Effector memory CD4-positive, alpha-beta T cell (primary cell): ENCODE data around the gene TP53TG5.

Experiments used
- DNase-seq, 3 donors: peaks; one replicate each; pipeline ENCODE4 v3.0.0-alpha.2; 2020
- H3K27ac ChIP-seq: 2 replicates; pipeline ENCODE4 v1.7.0; 2013; ENCODE audit warnings: mild to moderate bottlenecking, low read length, moderate library complexity; ENCODE audit not compliant: insufficient read depth, poor library complexity, severe bottlenecking
- H3K27me3 ChIP-seq: replicated peaks from 2 replicates; pipeline ENCODE4 v1.7.0; 2013; ENCODE audit warnings: mild to moderate bottlenecking, low read length; ENCODE audit not compliant: insufficient read depth, control insufficient read depth, poor library complexity, severe bottlenecking
- H3K36me3 ChIP-seq: 2 replicates; pipeline ENCODE4 v1.7.0; 2013; ENCODE audit warnings: mild to moderate bottlenecking, low read length, moderate library complexity; ENCODE audit not compliant: control insufficient read depth, insufficient read depth
- H3K4me1 ChIP-seq: 2 replicates; pipeline ENCODE4 v1.7.0; 2013; ENCODE audit warnings: low read length, mild to moderate bottlenecking; ENCODE audit not compliant: control insufficient read depth, insufficient read depth, poor library complexity, severe bottlenecking
- H3K4me3 ChIP-seq: 2 replicates; pipeline ENCODE4 v1.7.0; 2013; ENCODE audit warnings: low read length, low read depth, mild to moderate bottlenecking; ENCODE audit not compliant: insufficient read depth, poor library complexity, severe bottlenecking
- H3K9me3 ChIP-seq: 2 replicates; pipeline ENCODE4 v1.7.0; 2013; ENCODE audit warnings: mild to moderate bottlenecking, low read length, moderate library complexity; ENCODE audit not compliant: control insufficient read depth

Gene TP53TG5

DNA sequence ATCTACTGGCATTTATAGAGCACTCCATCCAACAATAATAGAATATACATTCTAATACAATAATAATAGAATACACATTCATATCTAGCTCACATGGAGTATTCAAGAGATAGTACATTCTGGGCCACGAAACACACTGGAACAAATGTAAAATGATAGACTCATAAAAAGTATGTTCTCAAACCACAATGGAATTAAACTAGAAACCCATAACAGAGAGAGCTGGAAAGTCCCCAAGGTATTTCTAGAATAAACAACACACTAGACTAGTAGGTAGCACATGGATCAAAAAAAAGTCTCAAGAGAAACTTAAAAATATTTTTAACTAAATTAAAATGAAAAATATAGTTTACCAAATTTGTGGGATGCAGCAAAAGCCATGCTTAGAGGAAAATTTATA lies 9.1 kb upstream of the TP53TG5 start:
- no peaks in the 10 kb centered on the region for H3K9me3 ChIP-seq
- no peak overlapping the region for H3K4me3 ChIP-seq
- H3K4me1 ChIP-seq, result no peaks in the 10 kb centered on the region
- H3K27ac ChIP-seq, result no peak overlapping the region
- no peaks in the 10 kb centered on the region for H3K36me3 ChIP-seq
- no peak for DNase-seq
- no peaks in the 10 kb centered on the region for H3K27me3 ChIP-seq

DNA sequence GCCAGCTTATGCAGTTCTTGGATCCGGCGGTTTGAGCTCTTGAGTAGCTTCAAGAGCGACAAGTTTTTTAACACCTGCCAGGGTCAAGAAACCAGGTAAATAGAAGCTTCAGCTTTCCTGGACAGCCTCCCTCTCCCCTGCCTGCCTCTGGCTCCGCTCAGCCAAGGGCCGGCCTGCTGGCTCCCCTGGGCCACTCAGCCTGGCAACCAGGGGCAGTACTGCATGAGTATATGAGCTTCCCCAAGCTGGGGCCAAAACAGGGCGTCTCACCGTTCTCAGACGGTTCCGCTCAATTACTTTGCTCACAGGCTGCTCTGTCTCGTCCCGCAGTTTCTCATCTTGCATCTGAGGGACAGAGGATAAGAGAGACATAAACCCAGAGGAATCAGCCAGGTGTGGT lies 856 bp downstream of the TP53TG5 start:
- Histone ChIP-seq H3K9me3 (no peaks in the 10 kb centered on the region), H3K4me3 (no peak overlapping the region), H3K27me3 (no peaks in the 10 kb centered on the region), H3K27ac (no peak overlapping the region), H3K36me3 (peaks cover 2% of the 10 kb centered on the region), H3K4me1 (peaks cover 10% of the 10 kb centered on the region)
- no peak for DNase-seq

DNA sequence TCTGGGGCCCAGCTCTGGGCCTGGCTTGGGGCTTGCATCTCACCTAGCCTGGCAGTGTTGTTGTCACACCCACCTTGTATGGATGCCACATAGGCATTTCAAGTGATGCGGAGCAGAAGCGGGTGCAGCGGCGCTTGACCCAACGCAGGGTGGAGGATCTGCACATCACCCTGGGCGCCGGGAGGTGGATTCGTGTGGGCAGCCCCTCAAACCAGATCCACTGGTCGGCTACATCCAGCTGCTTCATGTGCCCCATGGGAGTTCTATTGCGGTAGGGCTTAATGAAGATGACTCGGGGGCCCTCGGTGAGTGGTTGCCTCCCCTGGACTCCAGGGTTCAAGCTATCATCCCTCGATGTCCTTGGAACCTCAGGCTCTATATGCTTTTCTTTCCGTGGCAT lies 3.2 kb downstream of the TP53TG5 start:
- no peaks in the 10 kb centered on the region for H3K9me3 ChIP-seq
- H3K4me1 ChIP-seq, result peaks cover 13% of the 10 kb centered on the region
- DNase-seq, result no peak
- no peak overlapping the region for H3K4me3 ChIP-seq
- H3K27me3 ChIP-seq, result no peaks in the 10 kb centered on the region
- peaks cover 2% of the 10 kb centered on the region for H3K36me3 ChIP-seq
- no peak overlapping the region for H3K27ac ChIP-seq

DNA sequence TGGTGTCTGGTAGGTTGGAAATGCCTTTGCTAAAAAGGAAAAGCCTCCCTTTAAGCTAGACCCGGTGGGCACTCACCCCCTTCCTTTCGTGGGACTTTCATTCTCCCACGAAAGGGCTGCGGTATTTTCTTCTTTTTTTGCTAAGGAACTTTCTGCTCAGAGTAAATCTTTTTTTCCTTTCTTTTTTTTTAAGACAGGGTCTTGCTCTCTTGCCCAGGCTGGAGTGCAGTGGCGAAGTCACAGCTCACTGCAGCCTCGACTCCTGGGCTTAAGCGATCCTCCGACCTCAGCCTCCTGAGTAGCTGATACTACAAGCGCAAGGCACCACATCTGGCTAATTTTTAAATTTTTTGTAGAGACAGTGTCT lies 4.0 kb downstream of the TP53TG5 start:
- Histone ChIP-seq H3K4me3 (no peak overlapping the region), H3K27ac (peak overlapping the region; percentile 70), H3K27me3 (no peaks in the 10 kb centered on the region), H3K4me1 (peaks cover 13% of the 10 kb centered on the region), H3K36me3 (peaks cover 2% of the 10 kb centered on the region), H3K9me3 (no peaks in the 10 kb centered on the region)
- DNase-seq, result no peak

DNA sequence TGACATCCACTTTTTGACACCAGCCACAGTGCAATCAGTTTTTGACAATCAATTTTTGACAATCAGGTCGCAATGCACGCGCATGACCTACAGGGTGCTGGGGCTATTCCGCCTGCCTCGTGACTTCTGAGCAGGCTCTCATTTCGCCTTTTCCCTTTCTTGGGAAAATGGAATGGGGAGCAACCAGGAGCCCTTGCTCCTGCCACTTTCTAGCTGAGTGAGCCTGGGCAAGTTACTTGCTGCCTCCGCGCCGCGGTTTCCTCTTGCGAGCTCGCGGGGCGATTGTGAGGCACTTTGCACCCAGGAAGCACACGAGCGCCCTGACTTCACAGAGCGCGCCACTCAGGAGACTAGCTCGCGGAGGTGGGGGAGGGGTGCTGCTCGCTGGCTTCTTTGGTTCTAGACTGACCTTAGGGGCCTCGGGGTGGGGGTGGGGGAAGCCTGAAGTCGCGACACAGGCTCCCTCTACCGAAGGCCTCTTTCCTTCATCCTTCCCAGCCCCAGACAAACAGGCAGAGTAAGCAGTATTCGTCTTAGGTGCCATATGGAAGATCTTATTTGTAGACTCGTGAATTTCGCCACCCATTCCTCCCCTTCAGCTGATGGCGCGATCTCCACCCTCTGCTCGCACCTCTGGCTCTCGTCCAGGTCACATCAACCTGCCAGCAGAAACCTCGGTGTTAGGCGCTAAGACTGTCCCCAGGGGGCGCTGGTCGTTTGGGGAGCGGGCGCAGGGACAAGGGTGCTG lies 4.6 kb downstream of the TP53TG5 start:
- peak overlapping the region; percentile 64 for H3K4me3 ChIP-seq

DNA sequence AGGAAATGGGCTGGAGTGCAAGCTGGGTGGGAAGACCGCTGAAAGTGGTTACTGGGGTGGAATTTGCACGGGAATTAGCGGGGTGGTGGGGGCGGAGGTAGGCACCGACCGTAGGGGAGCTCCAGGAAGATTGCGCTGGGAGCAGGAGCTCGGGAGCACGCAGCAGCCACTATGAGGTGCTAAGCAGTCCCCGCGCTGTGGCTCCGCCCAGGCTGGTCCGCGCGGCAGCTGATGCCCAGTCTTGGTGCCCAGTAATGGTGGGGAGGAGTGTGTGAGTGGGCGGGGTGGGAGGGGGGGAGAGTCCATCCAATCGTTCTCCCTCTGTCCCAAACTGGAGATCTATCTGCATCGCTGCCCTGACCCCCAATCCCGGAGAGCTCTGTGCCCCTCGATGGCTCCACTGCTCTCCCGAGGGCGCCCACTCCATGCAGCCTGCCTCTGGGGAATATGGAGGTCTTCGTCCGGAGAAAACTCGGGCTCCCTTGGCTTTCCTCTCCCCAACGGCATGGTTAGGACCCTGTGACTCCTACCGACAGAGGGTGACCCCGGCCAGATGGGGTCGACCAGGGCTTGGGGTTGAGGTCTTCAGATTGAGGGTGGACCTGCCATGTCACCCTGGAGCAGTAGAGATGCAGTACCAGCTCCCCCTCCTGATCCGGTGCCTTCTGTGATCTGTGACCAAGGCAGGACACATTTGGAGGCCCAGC lies 5.3 kb downstream of the TP53TG5 start:
- no peak for DNase-seq
- peaks cover 23% of the 10 kb centered on the region for H3K4me1 ChIP-seq
- peaks cover 2% of the 10 kb centered on the region for H3K36me3 ChIP-seq
- H3K9me3 ChIP-seq, result no peaks in the 10 kb centered on the region
- no peaks in the 10 kb centered on the region for H3K27me3 ChIP-seq
- peak overlapping the region; percentile 64 for H3K4me3 ChIP-seq
- H3K27ac ChIP-seq, result peak overlapping the region; percentile 70

More for the DNA sequence above, 4.6 kb downstream of the TP53TG5 start:
- peak; percentile 73 to 81 (median 74) for DNase-seq
- H3K4me1 ChIP-seq, result peaks cover 17% of the 10 kb centered on the region
- peaks cover 2% of the 10 kb centered on the region for H3K36me3 ChIP-seq
- H3K27ac ChIP-seq, result peak overlapping the region; percentile 70
- H3K9me3 ChIP-seq, result no peaks in the 10 kb centered on the region
- no peaks in the 10 kb centered on the region for H3K27me3 ChIP-seq

DNA sequence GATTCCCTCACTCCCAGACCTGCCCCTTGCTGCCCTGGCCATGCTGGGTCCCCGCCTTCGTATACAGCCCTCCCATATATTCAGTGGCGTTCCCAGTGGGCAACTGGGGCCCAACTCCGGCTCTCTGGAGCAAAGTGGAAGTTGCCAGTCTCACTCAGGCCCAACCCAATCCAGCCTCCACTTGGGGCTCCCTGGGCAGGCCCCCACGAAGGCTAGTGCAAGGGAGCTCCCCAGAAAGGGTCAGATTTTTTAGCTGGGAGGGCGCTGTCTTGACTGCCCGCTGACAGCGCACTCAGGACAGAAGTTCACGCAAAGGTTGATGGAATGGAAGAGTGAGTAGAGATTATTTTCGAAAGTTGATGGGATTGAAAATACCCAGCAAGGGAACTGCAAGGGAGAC lies 5.9 kb downstream of the TP53TG5 start:
- H3K27ac ChIP-seq, result no peak overlapping the region
- H3K4me1 ChIP-seq, result peaks cover 29% of the 10 kb centered on the region
- H3K36me3 ChIP-seq, result peaks cover 6% of the 10 kb centered on the region
- no peaks in the 10 kb centered on the region for H3K9me3 ChIP-seq
- no peaks in the 10 kb centered on the region for H3K27me3 ChIP-seq
- no peak for DNase-seq
- H3K4me3 ChIP-seq, result no peak overlapping the region

DNA sequence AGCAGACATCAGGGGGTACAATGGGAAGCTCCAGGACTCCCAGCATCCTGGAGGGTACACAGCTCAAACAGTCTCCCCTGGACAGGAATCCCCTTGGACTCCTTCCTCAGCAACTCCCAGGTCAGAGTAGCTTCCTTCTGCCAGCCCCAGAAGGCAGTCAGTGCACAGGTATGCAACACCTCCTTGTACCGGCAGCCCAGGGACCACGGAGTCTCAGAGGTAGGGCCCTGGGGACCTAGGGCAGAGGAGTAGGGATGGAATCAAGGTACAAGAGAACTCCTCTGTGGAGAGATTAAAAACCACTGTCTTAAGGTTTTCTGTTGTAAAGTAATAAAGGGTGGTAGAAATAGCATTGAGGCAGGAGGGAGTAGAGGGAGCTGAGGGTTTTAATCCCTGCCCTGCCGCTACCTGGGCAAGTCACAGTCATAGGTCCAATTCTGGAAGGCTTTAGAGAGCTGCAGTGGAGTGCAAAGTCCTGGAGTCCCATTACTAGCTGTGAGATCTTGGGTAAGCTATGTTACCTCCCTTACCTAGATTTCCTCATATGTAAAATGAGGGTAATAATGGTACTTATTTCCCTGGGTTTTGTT lies 7.5 kb downstream of the TP53TG5 start:
- no peak overlapping the region for H3K4me3 ChIP-seq
- H3K36me3 ChIP-seq, result peaks cover 21% of the 10 kb centered on the region
- DNase-seq, result no peak
- H3K9me3 ChIP-seq, result no peaks in the 10 kb centered on the region
- peaks cover 33% of the 10 kb centered on the region for H3K4me1 ChIP-seq
- H3K27ac ChIP-seq, result no peak overlapping the region
- no peaks in the 10 kb centered on the region for H3K27me3 ChIP-seq

DNA sequence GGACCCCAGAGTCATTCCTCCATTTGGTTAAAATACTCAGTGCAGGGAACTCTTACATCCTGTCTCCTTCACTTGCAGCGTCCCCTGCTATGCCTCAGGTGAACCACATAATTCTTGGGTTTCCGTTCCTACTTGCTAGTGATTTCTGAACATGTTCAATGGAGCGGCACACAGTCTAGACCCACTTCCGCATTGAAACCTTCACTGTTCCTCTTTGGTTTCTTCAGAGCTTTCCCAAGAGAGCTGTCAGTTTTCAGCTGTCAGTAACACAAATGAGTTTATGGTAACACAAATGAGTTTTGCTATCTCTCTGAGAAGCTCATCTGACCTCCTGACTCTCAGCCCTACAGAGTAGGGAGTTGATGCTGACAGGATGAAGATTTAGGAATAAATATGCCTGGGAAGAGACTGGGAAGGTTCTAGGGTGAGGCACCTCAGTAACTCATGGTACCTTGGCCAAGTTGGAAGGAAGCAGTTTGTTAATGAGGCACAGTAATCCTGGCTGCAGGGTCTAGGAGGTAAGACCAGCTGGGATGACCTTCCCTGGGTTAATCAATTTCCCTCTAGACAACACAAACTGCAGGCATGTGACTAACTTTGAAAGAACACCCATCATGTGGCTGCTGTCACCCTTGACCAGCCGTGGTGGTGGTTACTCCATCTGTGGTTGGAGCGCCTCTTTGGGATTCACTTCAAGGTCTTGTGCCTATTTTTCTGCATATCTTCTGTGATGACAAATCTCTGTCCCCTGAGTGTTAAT lies 9.7 kb downstream of the TP53TG5 start:
- DNase-seq, result peak in 1 of 3 donors; percentile 28
- H3K9me3 ChIP-seq, result no peaks in the 10 kb centered on the region
- peaks cover 26% of the 10 kb centered on the region for H3K36me3 ChIP-seq
- H3K27me3 ChIP-seq, result no peaks in the 10 kb centered on the region
- peak overlapping the region; percentile 33 for H3K27ac ChIP-seq
- H3K4me3 ChIP-seq, result peak overlapping the region; percentile 7
- peaks cover 37% of the 10 kb centered on the region for H3K4me1 ChIP-seq
